ENCODE data around the gene ABCF1. TPM values are rescaled to one million over a fixed set of nuclear protein-coding genes. Genes with fewer than 3 reads are reported as not detected.

The ABCF1 gene
- polyA plus RNA-seq, 3 donors = 7.5 to 19.8 (median 14.6) TPM

DNA sequence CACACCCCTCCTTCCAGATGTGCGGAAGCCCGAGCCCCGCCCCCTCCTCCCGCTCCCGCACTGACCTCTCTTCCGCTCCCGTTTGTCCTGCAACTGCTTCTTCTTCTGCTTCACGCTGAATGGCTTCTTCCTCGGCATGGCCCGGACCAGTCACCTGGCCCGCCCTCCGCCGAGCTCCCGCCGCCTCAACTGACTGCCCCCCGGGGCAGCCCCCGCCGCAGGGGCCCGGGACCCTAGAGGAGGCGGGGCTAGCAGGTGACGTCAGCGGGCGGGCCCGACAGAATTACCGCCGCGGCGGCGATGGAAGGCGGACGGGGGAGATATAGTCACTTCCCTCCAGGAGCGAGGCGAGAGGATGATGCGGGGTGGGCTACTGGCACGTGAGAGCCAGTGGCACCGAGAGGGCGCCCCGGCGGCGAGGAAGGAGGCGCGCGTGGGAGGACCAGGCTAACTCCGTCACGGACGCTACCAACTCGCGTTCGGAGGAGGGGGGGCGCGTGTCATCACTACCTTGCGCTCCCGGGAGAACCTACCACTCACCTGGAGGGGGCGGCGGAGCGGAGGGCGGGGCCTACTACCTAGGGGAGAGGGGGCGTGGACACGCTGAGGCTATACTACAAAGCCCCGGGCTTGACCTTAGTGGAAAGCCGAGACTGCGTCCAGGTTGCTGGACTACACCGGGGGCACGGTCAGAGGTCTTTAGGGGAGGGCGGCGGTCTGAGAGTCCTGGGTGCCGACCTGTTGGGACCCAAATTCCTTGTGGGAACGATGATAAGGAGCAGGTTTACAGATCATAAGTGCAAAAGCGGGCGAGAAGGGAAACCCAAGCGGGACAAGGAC is 15.0 kb upstream of the ABCF1 start, which contains the start of gene GNL1:
Gene GNL1 (minus strand): TSS at position 424 of the 840 bp plus-strand sequence. CDS start 286 bp downstream, at position 138.
- intact Hi-C loops (cut with micrococcal nuclease) = loop anchor here (2.0 kb wide), 2 partner anchors 15 to 61 kb away; partner anchors contain the start of genes ABCF1 (in 2 of the 2), MRPS18B (in 2 of the 2) and PPP1R10 (in 2 of the 2)
- peak within 1 kb of the TSS; percentile 85 for H3K4me2 ChIP-seq (replicated peaks; ENCODE audit: extremely low read depth, low read length, poor library complexity, severe bottlenecking)

More for the DNA sequence above, 15.0 kb upstream of the ABCF1 start, which contains the start of gene GNL1:
- H3K4me3 ChIP-seq (replicated peaks in 1 of 3; ENCODE audit: low read depth in 2 of 3, low read length in 3 of 3) = peak within 1 kb of the TSS; percentile 73 to 93 (median 93)
- DNase-seq = peak; percentile 88 to 96 (median 94)
- no peaks in the 10 kb centered on the region for H3K27me3 ChIP-seq (ENCODE audit: control insufficient read depth in 2 of 2, insufficient read depth in 2 of 2, low read length in 2 of 2)
- peak within 1 kb of the TSS; percentile 95 to 100 (median 99) for H3K27ac Mint-ChIP-seq
- WGBS (ENCODE audit: insufficient coverage) = under 1% methylated on average over 60 of the region's 71 CpGs
- H3K9me3 ChIP-seq (replicated peaks in 1 of 2; ENCODE audit: control insufficient read depth in 1 of 2, insufficient read depth in 1 of 2, low read length in 2 of 2) = no peaks in the 10 kb centered on the region
- H2AFZ ChIP-seq (ENCODE audit: insufficient read depth, low read depth, low read length, poor library complexity, severe bottlenecking) = peak within 1 kb of the TSS; percentile 67
- peaks cover 19 to 32% of the 10 kb centered on the region in 2 donors for H3K36me3 ChIP-seq (replicated peaks in 1 of 2; ENCODE audit: control insufficient read depth in 1 of 2, insufficient read depth in 2 of 2, low read length in 2 of 2)
- H3K27me3 Mint-ChIP-seq (ENCODE audit: low read depth in 3 of 3) = peaks cover 0 to 6% (median 4%) of the 10 kb centered on the region in 3 donors
- peak within 1 kb of the TSS; percentile 92 to 93 for H3K27ac ChIP-seq (ENCODE audit: low read depth in 1 of 2, low read length in 2 of 2)
- TF ChIP-seq, protein P1, sequence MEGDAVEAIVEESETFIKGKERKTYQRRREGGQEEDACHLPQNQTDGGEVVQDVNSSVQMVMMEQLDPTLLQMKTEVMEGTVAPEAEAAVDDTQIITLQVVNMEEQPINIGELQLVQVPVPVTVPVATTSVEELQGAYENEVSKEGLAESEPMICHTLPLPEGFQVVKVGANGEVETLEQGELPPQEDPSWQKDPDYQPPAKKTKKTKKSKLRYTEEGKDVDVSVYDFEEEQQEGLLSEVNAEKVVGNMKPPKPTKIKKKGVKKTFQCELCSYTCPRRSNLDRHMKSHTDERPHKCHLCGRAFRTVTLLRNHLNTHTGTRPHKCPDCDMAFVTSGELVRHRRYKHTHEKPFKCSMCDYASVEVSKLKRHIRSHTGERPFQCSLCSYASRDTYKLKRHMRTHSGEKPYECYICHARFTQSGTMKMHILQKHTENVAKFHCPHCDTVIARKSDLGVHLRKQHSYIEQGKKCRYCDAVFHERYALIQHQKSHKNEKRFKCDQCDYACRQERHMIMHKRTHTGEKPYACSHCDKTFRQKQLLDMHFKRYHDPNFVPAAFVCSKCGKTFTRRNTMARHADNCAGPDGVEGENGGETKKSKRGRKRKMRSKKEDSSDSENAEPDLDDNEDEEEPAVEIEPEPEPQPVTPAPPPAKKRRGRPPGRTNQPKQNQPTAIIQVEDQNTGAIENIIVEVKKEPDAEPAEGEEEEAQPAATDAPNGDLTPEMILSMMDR (IDR thresholded peaks at IDR 0.05) = no peak
- peak within 1 kb of the TSS; percentile 95 for H3K4me3 Mint-ChIP-seq
- peak within 1 kb of the TSS; percentile 83 for H3K9ac ChIP-seq (ENCODE audit: insufficient read depth, low read length, poor library complexity, severe bottlenecking)
- H3K4me1 ChIP-seq (ENCODE audit: control insufficient read depth in 1 of 2, insufficient read depth in 2 of 2, low read length in 2 of 2) = peaks cover 20 to 28% of the 10 kb centered on the region in 2 donors
- H3K4me1 Mint-ChIP-seq = peaks cover 19% of the 10 kb centered on the region
- peaks cover 4% of the 10 kb centered on the region for H4K20me1 ChIP-seq (ENCODE audit: insufficient read depth, low read length)
- H3K9me3 Mint-ChIP-seq = peaks cover 0 to 1% (median 0%) of the 10 kb centered on the region in 7 donors
- H3K79me2 ChIP-seq (ENCODE audit: insufficient read depth, low read length) = peaks cover 37% of the 10 kb centered on the region
- H3K36me3 Mint-ChIP-seq = peaks cover 40 to 41% of the 10 kb centered on the region in 2 donors

All from CD14-positive monocyte (primary cell).